ENCODE data around the gene INPP5D. TPM values are rescaled to one million over a fixed set of nuclear protein-coding genes. Genes with fewer than 3 reads are reported as not detected.

The INPP5D gene
- total RNA-seq, 1 donor from 2014 or later = 275 TPM

DNA sequence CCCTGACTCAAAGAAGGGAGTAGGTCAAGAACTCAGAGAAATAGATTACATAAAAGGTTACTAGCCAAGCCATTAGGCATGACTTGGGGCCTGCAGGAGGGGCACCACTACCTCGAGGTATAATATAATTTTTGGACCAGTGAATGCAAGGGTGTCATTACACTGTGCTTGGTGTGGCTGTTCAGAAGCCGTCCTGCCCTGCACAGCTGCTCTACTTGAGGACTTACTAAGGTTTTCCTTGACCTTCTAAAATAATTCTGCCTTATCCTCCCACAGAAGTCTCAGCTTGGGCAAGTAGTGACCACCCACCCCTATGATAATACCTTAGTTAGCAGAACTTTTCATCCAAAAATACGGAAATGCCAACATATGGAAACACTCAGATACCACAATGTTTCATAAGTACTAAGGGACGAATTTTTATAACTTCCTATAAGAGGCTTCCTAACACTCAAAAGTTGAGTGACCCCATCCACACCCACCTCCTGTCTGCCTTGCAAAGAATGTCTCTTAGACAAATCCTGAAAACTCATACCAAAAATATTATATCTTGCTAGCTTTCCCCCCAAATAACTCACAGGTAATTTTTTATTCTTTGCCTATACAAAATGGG lies 173.6 kb downstream of the INPP5D start:
- intact Hi-C loops (cut with micrococcal nuclease) = no loop called here
- Mint-ChIP-seq H3K4me3 (no peak overlapping the region), H3K27me3 (no peaks in the 10 kb centered on the region), H3K4me1 (no peaks in the 10 kb centered on the region), H3K27ac (no peak overlapping the region), H3K9me3 (no peaks in the 10 kb centered on the region), H3K36me3 (ENCODE audit: low read depth) (no peaks in the 10 kb centered on the region)
- CTCF ChIA-PET = no interaction called here
- POLR2A ChIA-PET = no interaction called here
- DNase-seq (no peak), ATAC-seq (ENCODE audit: low read depth) (no peak)
- TF ChIP-seq CTCF (IDR thresholded peaks at IDR 0.05) = no peak

GRCh38 chr2:233234264-233234663 lies 174.1 kb downstream of the INPP5D start:
- no peaks in the 10 kb centered on the region for H3K27me3 Mint-ChIP-seq
- ChIA-PET CTCF (no interaction called here), POLR2A (no interaction called here)
- intact Hi-C loops (cut with micrococcal nuclease) = no loop called here
- H3K36me3 Mint-ChIP-seq (ENCODE audit: low read depth) = no peaks in the 10 kb centered on the region
- ATAC-seq (ENCODE audit: low read depth) (no peak), DNase-seq (no peak)
- no peak for TF ChIP-seq CTCF (IDR thresholded peaks at IDR 0.05)
- H3K4me1 Mint-ChIP-seq = peaks cover 4% of the 10 kb centered on the region
- H3K27ac Mint-ChIP-seq = no peak overlapping the region
- no peaks in the 10 kb centered on the region for H3K9me3 Mint-ChIP-seq
- no peak overlapping the region for H3K4me3 Mint-ChIP-seq

DNA sequence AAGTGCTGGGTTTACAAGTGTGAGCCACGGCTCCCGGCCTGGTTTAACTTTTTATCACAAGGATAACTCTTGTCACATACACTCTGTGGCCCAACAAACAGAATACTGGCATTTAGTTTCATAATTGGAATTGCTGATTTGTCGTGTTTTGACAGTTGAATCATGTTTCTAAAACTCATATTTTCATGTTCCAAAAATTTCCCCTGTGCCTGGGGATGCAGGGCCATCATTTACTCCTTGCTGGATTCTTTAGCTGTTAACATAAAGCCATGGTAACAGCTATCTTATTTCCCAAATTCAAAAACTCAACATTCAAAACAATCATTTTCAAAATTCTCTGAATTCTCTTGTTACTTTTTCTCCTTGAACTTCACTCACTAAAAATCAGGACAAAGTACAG lies 174.9 kb downstream of the INPP5D start:
- Mint-ChIP-seq H3K27me3 (no peaks in the 10 kb centered on the region), H3K4me1 (peaks cover 8% of the 10 kb centered on the region), H3K9me3 (no peaks in the 10 kb centered on the region), H3K36me3 (ENCODE audit: low read depth) (no peaks in the 10 kb centered on the region), H3K27ac (no peak overlapping the region), H3K4me3 (no peak overlapping the region)
- DNase-seq (no peak), ATAC-seq (ENCODE audit: low read depth) (no peak)
- ChIA-PET CTCF (interaction anchor here (1.1 kb wide), 1 partner anchor 16 kb away, joined by 4 read pairs; no protein-coding TSS in a partner anchor), POLR2A (interaction anchor here (0.7 kb wide), 1 partner anchor 111 kb away, joined by 4 read pairs; no protein-coding TSS in a partner anchor)
- intact Hi-C loops (cut with micrococcal nuclease) = no loop called here
- no peak for TF ChIP-seq CTCF (IDR thresholded peaks at IDR 0.05)

DNA sequence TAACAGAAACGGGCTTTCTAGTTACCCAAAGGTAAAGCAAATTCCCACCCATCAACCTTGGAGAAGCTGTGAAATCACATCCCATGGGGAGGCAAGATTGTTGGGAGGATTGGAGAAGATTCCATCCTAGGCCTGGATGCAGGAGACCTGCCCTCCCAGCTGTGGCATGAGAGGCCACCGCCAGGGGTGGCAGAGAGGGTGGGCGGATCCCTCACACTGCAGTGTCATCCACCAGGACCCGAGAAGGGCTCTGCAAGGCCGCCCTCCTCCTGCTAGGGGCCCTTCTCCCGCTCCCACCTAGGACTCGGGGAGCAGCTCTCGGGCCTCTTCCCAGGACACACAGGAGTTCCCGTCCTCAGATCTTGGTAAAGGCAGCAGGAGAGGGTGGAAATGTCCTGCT lies 175.8 kb downstream of the INPP5D start:
- H3K4me3 Mint-ChIP-seq = no peak overlapping the region
- H3K4me1 Mint-ChIP-seq = peaks cover 15% of the 10 kb centered on the region
- TF ChIP-seq CTCF (IDR thresholded peaks at IDR 0.05) = no peak
- ATAC-seq (ENCODE audit: low read depth) = no peak
- intact Hi-C loops (cut with micrococcal nuclease) = no loop called here
- H3K27me3 Mint-ChIP-seq = no peaks in the 10 kb centered on the region
- H3K36me3 Mint-ChIP-seq (ENCODE audit: low read depth) = no peaks in the 10 kb centered on the region
- no peak overlapping the region for H3K27ac Mint-ChIP-seq
- ChIA-PET CTCF (interaction anchor here (1.1 kb wide), 1 partner anchor 15 kb away, joined by 4 read pairs; no protein-coding TSS in a partner anchor), POLR2A (interaction anchor here (0.6 kb wide), 1 partner anchor 171 kb away, joined by 6 read pairs; no protein-coding TSS in a partner anchor)
- no peaks in the 10 kb centered on the region for H3K9me3 Mint-ChIP-seq
- no peak for DNase-seq

DNA sequence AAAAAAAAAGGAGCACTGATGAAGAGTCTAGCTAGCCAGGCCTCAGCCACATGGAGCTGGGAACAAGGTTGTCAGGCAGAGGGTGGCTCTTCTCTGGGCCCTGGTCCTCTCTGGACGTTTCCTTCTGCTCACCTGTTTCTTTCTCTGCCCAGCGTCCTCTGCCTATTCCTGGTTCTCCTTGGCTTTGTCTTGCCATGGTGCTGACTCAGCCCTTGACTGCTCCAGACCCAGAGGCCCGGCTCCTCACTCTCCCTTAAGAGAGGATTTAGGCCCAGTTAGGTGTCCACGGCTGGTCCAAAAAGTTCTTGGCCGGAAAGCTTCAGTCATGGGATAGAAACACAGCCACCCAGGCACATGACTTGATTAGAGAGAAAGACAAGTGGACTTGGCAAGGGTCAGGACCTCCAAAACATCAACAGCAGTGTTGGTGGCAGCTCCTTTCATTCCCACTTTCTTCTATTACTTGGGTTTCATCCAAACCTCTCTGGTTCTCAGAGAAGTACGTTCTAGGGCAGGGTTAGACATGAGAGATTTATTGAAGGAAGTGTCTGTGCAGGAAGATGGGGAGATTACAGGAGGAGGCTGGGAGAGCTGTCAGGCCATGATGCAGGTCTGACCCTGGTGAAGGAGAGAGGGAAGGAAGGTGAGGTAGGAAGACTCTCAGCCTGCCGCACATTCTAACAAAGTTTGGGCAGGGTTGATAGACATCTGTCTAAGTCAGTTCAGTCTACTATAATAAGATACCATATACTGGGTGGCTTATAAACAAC lies 176.9 kb downstream of the INPP5D start:
- no peaks in the 10 kb centered on the region for H3K36me3 Mint-ChIP-seq (ENCODE audit: low read depth)
- no peaks in the 10 kb centered on the region for H3K9me3 Mint-ChIP-seq
- DNase-seq (no peak), ATAC-seq (ENCODE audit: low read depth) (no peak)
- CTCF ChIA-PET = no interaction called here
- TF ChIP-seq CTCF (IDR thresholded peaks at IDR 0.05) = no peak
- peaks cover 25% of the 10 kb centered on the region for H3K4me1 Mint-ChIP-seq
- H3K27ac Mint-ChIP-seq = no peak overlapping the region
- POLR2A ChIA-PET = interaction anchor here (0.6 kb wide), 1 partner anchor 31 kb away, joined by 4 read pairs; no protein-coding TSS in a partner anchor
- no peak overlapping the region for H3K4me3 Mint-ChIP-seq
- no peaks in the 10 kb centered on the region for H3K27me3 Mint-ChIP-seq
- intact Hi-C loops (cut with micrococcal nuclease) = no loop called here
